ENCODE results near the gene CDKN3. TPM values are rescaled to one million over a fixed set of nuclear protein-coding genes. Genes with fewer than 3 reads are reported as not detected.
A peak's percentile ranks its signal among the peaks of the same experiment; 100 is the strongest.
"Not testable (repeated sequence)": the region's sequence is repeated elsewhere in the genome, so short reads cannot be mapped to it uniquely, and the experiment has no call there.

Gene CDKN3
- polyA plus RNA-seq, 1 donor, result 15.1 TPM

- H3K27me3 ChIP-seq (ENCODE audit: control insufficient read depth, insufficient read depth, low read length), result no peaks in the 10 kb centered on the region
- H3K4me1 ChIP-seq (ENCODE audit: control insufficient read depth, insufficient read depth, low read length), result peaks cover 3% of the 10 kb centered on the region
- H3K4me3 ChIP-seq (ENCODE audit: low read length), result no peak overlapping the region
- no peaks in the 10 kb centered on the region for H3K36me3 ChIP-seq (ENCODE audit: control insufficient read depth, insufficient read depth, low read length)
- H3K27ac ChIP-seq (ENCODE audit: low read length), result no peak overlapping the region
- peaks cover 9% of the 10 kb centered on the region for H3K9me3 ChIP-seq (ENCODE audit: control insufficient read depth, low read depth, low read length)
- WGBS (ENCODE audit: insufficient coverage, low lambda C conversion rate), result no CpG with 5 or more reads among the region's 14 CpGs
- DNase-seq, result no peak
These were observed 4.5 kb upstream of the CDKN3 start for GRCh38 chr14:54392131-54392859.

GRCh38 chr14:54392986-54393884, 3.6 kb upstream of the CDKN3 start:
- H3K36me3 ChIP-seq (ENCODE audit: control insufficient read depth, insufficient read depth, low read length); H3K9me3 ChIP-seq (ENCODE audit: control insufficient read depth, low read depth, low read length); DNase-seq; H3K27ac ChIP-seq (ENCODE audit: low read length); H3K27me3 ChIP-seq (ENCODE audit: control insufficient read depth, insufficient read depth, low read length); H3K4me3 ChIP-seq (ENCODE audit: low read length); H3K4me1 ChIP-seq (ENCODE audit: control insufficient read depth, insufficient read depth, low read length): not testable (repeated sequence)
- no CpG with 5 or more reads among the region's 68 CpGs for WGBS (ENCODE audit: insufficient coverage, low lambda C conversion rate)

- H3K9me3 ChIP-seq (ENCODE audit: control insufficient read depth, low read depth, low read length), result peaks cover 9% of the 10 kb centered on the region
- H3K27ac ChIP-seq (ENCODE audit: low read length), result no peak overlapping the region
- no peaks in the 10 kb centered on the region for H3K36me3 ChIP-seq (ENCODE audit: control insufficient read depth, insufficient read depth, low read length)
- H3K27me3 ChIP-seq (ENCODE audit: control insufficient read depth, insufficient read depth, low read length), result no peaks in the 10 kb centered on the region
- WGBS (ENCODE audit: insufficient coverage, low lambda C conversion rate), result no CpG with 5 or more reads among the region's 27 CpGs
- no peaks in the 10 kb centered on the region for H3K4me1 ChIP-seq (ENCODE audit: control insufficient read depth, insufficient read depth, low read length)
- H3K4me3 ChIP-seq (ENCODE audit: low read length), result no peak overlapping the region
- no peak for DNase-seq
These were observed 2.2 kb upstream of the CDKN3 start for GRCh38 chr14:54394596-54394995.

GRCh38 chr14:54395284-54395683, 1.5 kb upstream of the CDKN3 start:
- Histone ChIP-seq H3K36me3 (ENCODE audit: control insufficient read depth, insufficient read depth, low read length) (no peaks in the 10 kb centered on the region), H3K4me1 (ENCODE audit: control insufficient read depth, insufficient read depth, low read length) (no peaks in the 10 kb centered on the region), H3K9me3 (ENCODE audit: control insufficient read depth, low read depth, low read length) (peaks cover 9% of the 10 kb centered on the region), H3K27me3 (ENCODE audit: control insufficient read depth, insufficient read depth, low read length) (no peaks in the 10 kb centered on the region), H3K4me3 (ENCODE audit: low read length) (no peak overlapping the region), H3K27ac (ENCODE audit: low read length) (no peak overlapping the region)
- DNase-seq, result no peak
- WGBS (ENCODE audit: insufficient coverage, low lambda C conversion rate), result 80% methylated on average over 2 of the region's 4 CpGs

GRCh38 chr14:54395716-54396115, 1.1 kb upstream of the CDKN3 start:
- Histone ChIP-seq H3K27me3 (ENCODE audit: control insufficient read depth, insufficient read depth, low read length) (no peaks in the 10 kb centered on the region), H3K4me1 (ENCODE audit: control insufficient read depth, insufficient read depth, low read length) (no peaks in the 10 kb centered on the region), H3K27ac (ENCODE audit: low read length) (no peak overlapping the region), H3K4me3 (ENCODE audit: low read length) (no peak overlapping the region), H3K36me3 (ENCODE audit: control insufficient read depth, insufficient read depth, low read length) (no peaks in the 10 kb centered on the region), H3K9me3 (ENCODE audit: control insufficient read depth, low read depth, low read length) (peaks cover 9% of the 10 kb centered on the region)
- no peak for DNase-seq
- WGBS (ENCODE audit: insufficient coverage, low lambda C conversion rate), result no CpG with 5 or more reads among the region's 2 CpGs

GRCh38 chr14:54396183-54396492, 669 bp upstream of the CDKN3 start:
- H3K27me3 ChIP-seq (ENCODE audit: control insufficient read depth, insufficient read depth, low read length), result no peaks in the 10 kb centered on the region
- H3K27ac ChIP-seq (ENCODE audit: low read length), result no peak overlapping the region
- DNase-seq, result no peak
- WGBS (ENCODE audit: insufficient coverage, low lambda C conversion rate), result 100% methylated on average over 1 of the region's 9 CpGs
- no peaks in the 10 kb centered on the region for H3K36me3 ChIP-seq (ENCODE audit: control insufficient read depth, insufficient read depth, low read length)
- H3K4me1 ChIP-seq (ENCODE audit: control insufficient read depth, insufficient read depth, low read length), result no peaks in the 10 kb centered on the region
- H3K4me3 ChIP-seq (ENCODE audit: low read length), result peak overlapping the region; percentile 96
- H3K9me3 ChIP-seq (ENCODE audit: control insufficient read depth, low read depth, low read length), result peaks cover 9% of the 10 kb centered on the region

- peaks cover 2% of the 10 kb centered on the region for H3K9me3 ChIP-seq (ENCODE audit: control insufficient read depth, low read depth, low read length)
- H3K27me3 ChIP-seq (ENCODE audit: control insufficient read depth, insufficient read depth, low read length), result no peaks in the 10 kb centered on the region
- no peak overlapping the region for H3K4me3 ChIP-seq (ENCODE audit: low read length)
- no peak overlapping the region for H3K27ac ChIP-seq (ENCODE audit: low read length)
- H3K4me1 ChIP-seq (ENCODE audit: control insufficient read depth, insufficient read depth, low read length), result no peaks in the 10 kb centered on the region
- 100% methylated on average over 1 of the region's 2 CpGs for WGBS (ENCODE audit: insufficient coverage, low lambda C conversion rate)
- no peaks in the 10 kb centered on the region for H3K36me3 ChIP-seq (ENCODE audit: control insufficient read depth, insufficient read depth, low read length)
- DNase-seq, result no peak
These were observed 2.8 kb downstream of the CDKN3 start for GRCh38 chr14:54399560-54399959.

- H3K36me3 ChIP-seq (ENCODE audit: control insufficient read depth, insufficient read depth, low read length); H3K27ac ChIP-seq (ENCODE audit: low read length); H3K27me3 ChIP-seq (ENCODE audit: control insufficient read depth, insufficient read depth, low read length); H3K9me3 ChIP-seq (ENCODE audit: control insufficient read depth, low read depth, low read length); H3K4me3 ChIP-seq (ENCODE audit: low read length); DNase-seq; H3K4me1 ChIP-seq (ENCODE audit: control insufficient read depth, insufficient read depth, low read length): not testable (repeated sequence)
- WGBS (ENCODE audit: insufficient coverage, low lambda C conversion rate), result no CpG with 5 or more reads among the region's 6 CpGs
These were observed 6.7 kb downstream of the CDKN3 start for GRCh38 chr14:54403401-54404005.

- Histone ChIP-seq H3K4me3 (ENCODE audit: low read length) (no peak overlapping the region), H3K36me3 (ENCODE audit: control insufficient read depth, insufficient read depth, low read length) (peaks cover 11% of the 10 kb centered on the region), H3K27ac (ENCODE audit: low read length) (no peak overlapping the region), H3K9me3 (ENCODE audit: control insufficient read depth, low read depth, low read length) (no peaks in the 10 kb centered on the region), H3K4me1 (ENCODE audit: control insufficient read depth, insufficient read depth, low read length) (no peaks in the 10 kb centered on the region), H3K27me3 (ENCODE audit: control insufficient read depth, insufficient read depth, low read length) (no peaks in the 10 kb centered on the region)
- WGBS (ENCODE audit: insufficient coverage, low lambda C conversion rate), result no CpG with 5 or more reads among the region's 1 CpG
- no peak for DNase-seq
These were observed 13.4 kb downstream of the CDKN3 start for GRCh38 chr14:54410215-54410614.

- no CpG with 5 or more reads among the region's 3 CpGs for WGBS (ENCODE audit: insufficient coverage, low lambda C conversion rate)
- Histone ChIP-seq H3K4me1 (ENCODE audit: control insufficient read depth, insufficient read depth, low read length) (no peaks in the 10 kb centered on the region), H3K27ac (ENCODE audit: low read length) (no peak overlapping the region), H3K9me3 (ENCODE audit: control insufficient read depth, low read depth, low read length) (no peaks in the 10 kb centered on the region), H3K27me3 (ENCODE audit: control insufficient read depth, insufficient read depth, low read length) (no peaks in the 10 kb centered on the region), H3K4me3 (ENCODE audit: low read length) (no peak overlapping the region), H3K36me3 (ENCODE audit: control insufficient read depth, insufficient read depth, low read length) (peaks cover 11% of the 10 kb centered on the region)
- DNase-seq, result no peak
These were observed 14.6 kb downstream of the CDKN3 start for GRCh38 chr14:54411371-54411770.
